AG04450 (cell line): ENCODE measurements around the gene LAMB2. TPM values are rescaled to one million over a fixed set of nuclear protein-coding genes. Genes with fewer than 3 reads are reported as not detected.

Source experiments
- CTCF ChIA-PET: fragments of 300-600, 350-600 bp; formaldehyde crosslinking; extraction: SDS; loops from one replicate; lab custom pipeline; 2022; ENCODE audit warnings: antibody characterized with exemption, inconsistent platforms; lab: Charles Lee
- POLR2A ChIA-PET: fragments of 350-600 bp; formaldehyde crosslinking; extraction: SDS; loops from one replicate; lab custom pipeline; 2021; ENCODE audit warnings: antibody characterized with exemption, inconsistent platforms; lab: Yijun Ruan, JAX
- DNase-seq: peaks from one replicate; pipeline ENCODE4 v3.0.0-alpha.2; 2011; ENCODE audit warnings: low read depth, low spot score
- H3K27ac ChIP-seq: one replicate; pipeline ENCODE4 v1.5.1; 2012; ENCODE audit warnings: low read depth, low read length, control low read depth
- H3K27me3 ChIP-seq: one replicate; pipeline ENCODE4 v1.6.0; 2012; ENCODE audit warnings: low read length; ENCODE audit not compliant: control insufficient read depth, insufficient read depth
- H3K4me3 ChIP-seq: 2 replicates; pipeline ENCODE4 v1.5.1; 2011; ENCODE audit warnings: mild to moderate bottlenecking, low read depth, low read length, control low read depth
- H3K9me3 ChIP-seq: 2 replicates; pipeline ENCODE4 v1.5.1; 2012; ENCODE audit warnings: low read length; ENCODE audit not compliant: control insufficient read depth, insufficient read depth
- CTCF ChIP-seq: IDR thresholded peaks from 2 replicates; pipeline ENCODE4 v1.5.1; 2011; ENCODE audit warnings: low read depth, low read length, control low read depth, inconsistent platforms
- polyA plus RNA-seq: library from polyadenylated mRNA; depleted of rRNA; stranded (reverse); fragments of >200 nt; gene quantifications from 2 replicates; pipeline ENCODE4 v1.2.3, GENCODE V29; 2011

The LAMB2 gene
- polyA plus RNA-seq, 1 experiment: 470 TPM

- DNase-seq: no peak
- POLR2A ChIA-PET: interaction anchor here (0.5 to 4.2 kb wide), 3 partner anchors 10 to 68 kb away, joined by 3 to 39 read pairs (median 29); partner anchors contain the start of genes QRICH1 and USP19
Observed at GRCh38 chr3:49131576-49131975, 1.3 kb downstream of the LAMB2 start.

GRCh38 chr3:49131040-49131439 is 1.8 kb downstream of the LAMB2 start:
- Histone ChIP-seq H3K27ac (no peak overlapping the region), H3K4me3 (no peak overlapping the region; the same call in 1 of the 2 replicates), H3K27me3 (no peaks in the 10 kb centered on the region), H3K9me3 (no peaks in the 10 kb centered on the region)
- no peak for TF ChIP-seq CTCF
- DNase-seq: no peak
- POLR2A ChIA-PET: interaction anchor here (0.5 to 4.2 kb wide), 2 partner anchors 10 to 68 kb away, joined by 3 to 29 read pairs; partner anchors contain the start of gene USP19
- CTCF ChIA-PET: interaction anchor here (1.1 kb wide), 1 partner anchor 40 kb away, joined by 4 read pairs; the partner anchor contains the start of gene KLHDC8B

More at GRCh38 chr3:49131576-49131975, 1.3 kb downstream of the LAMB2 start:
- no peak for TF ChIP-seq CTCF
- Histone ChIP-seq H3K27ac (no peak overlapping the region), H3K27me3 (no peaks in the 10 kb centered on the region), H3K4me3 (peak overlapping the region; percentile 89), H3K9me3 (no peaks in the 10 kb centered on the region)
- CTCF ChIA-PET: interaction anchor here (1.1 kb wide), 1 partner anchor 40 kb away, joined by 4 read pairs; the partner anchor contains the start of gene KLHDC8B

GRCh38 chr3:49124991-49125670 is 7.7 kb downstream of the LAMB2 start:
- ChIA-PET POLR2A (no interaction called here), CTCF (no interaction called here)
- 0 out of 2 replicates have a peak, but pooled peaks have one; percentile 6 for TF ChIP-seq CTCF
- Histone ChIP-seq H3K27ac (peak overlapping the region; percentile 11), H3K27me3 (no peaks in the 10 kb centered on the region), H3K9me3 (no peaks in the 10 kb centered on the region; the same call in 1 of the 2 replicates), H3K4me3 (no peak overlapping the region)
- no peak for DNase-seq

GRCh38 chr3:49124203-49124602 is 8.6 kb downstream of the LAMB2 start:
- Histone ChIP-seq H3K27ac (no peak overlapping the region), H3K9me3 (no peaks in the 10 kb centered on the region; the same call in 1 of the 2 replicates), H3K27me3 (no peaks in the 10 kb centered on the region), H3K4me3 (no peak overlapping the region)
- ChIA-PET CTCF (no interaction called here), POLR2A (no interaction called here)
- TF ChIP-seq CTCF: no peak
- no peak for DNase-seq

- Histone ChIP-seq H3K27ac (no peak overlapping the region), H3K27me3 (no peaks in the 10 kb centered on the region), H3K9me3 (no peaks in the 10 kb centered on the region; the same call in 1 of the 2 replicates), H3K4me3 (no peak overlapping the region)
- DNase-seq: no peak
- TF ChIP-seq CTCF: no peak
- POLR2A ChIA-PET: no interaction called here
- CTCF ChIA-PET: no interaction called here
Observed at GRCh38 chr3:49123687-49124086, 9.2 kb downstream of the LAMB2 start.
